B cell (primary cell): ENCODE data around the gene C14orf119. TPM values are rescaled to one million over a fixed set of nuclear protein-coding genes. Genes with fewer than 3 reads are reported as not detected.

Experiments
- ATAC-seq: fragments of 200-7000 bp; cut with Tn5 transposase; one replicate; pipeline ENCODE4 v1.10.0; 2021; ENCODE audit warnings: low read depth, mild to moderate bottlenecking, moderate number of reproducible peaks, moderate library complexity
- CTCF ChIA-PET: fragments of 350-600 bp; sonication (Branson Sonifier 250); formaldehyde crosslinking; loops from one replicate; lab custom pipeline; 2021; ENCODE audit warnings: antibody characterized with exemption, inconsistent platforms; lab: Charles Lee
- POLR2A ChIA-PET: fragments of 350-600 bp; sonication (Branson Sonifier 250); formaldehyde crosslinking; loops from one replicate; lab custom pipeline; 2021; ENCODE audit warnings: antibody characterized with exemption; lab: Charles Lee
- DNase-seq: peaks from one replicate; pipeline ENCODE4 v3.0.0; 2013
- H2AFZ ChIP-seq: 2 replicates; pipeline ENCODE4 v1.6.1; 2012; ENCODE audit warnings: mild to moderate bottlenecking, low read depth, low read length; ENCODE audit not compliant: insufficient read depth, poor library complexity, severe bottlenecking
- H3K27ac ChIP-seq, 2 donors: 1 replicate in 1 of 2; 2 replicates in 1 of 2; pipeline ENCODE4 v1.5.1; 2012 to 2013; ENCODE audit warnings: low read length in 2 of 2, mild to moderate bottlenecking in 2 of 2, moderate library complexity in 1 of 2
- H3K27me3 ChIP-seq, 4 experiments: fragments of 200-600 bp in 1 of 4; sonication (generic) in 1 of 4; replicated peaks in 1 of 4; 1 replicate in 2 of 4; 2 replicates in 2 of 4; pipeline versions ENCODE4 v1.6.1 to v1.7.0; 2013 to 2016; ENCODE audit warnings: low read length in 3 of 4, mild to moderate bottlenecking in 2 of 4, mixed read lengths in 1 of 4, moderate library complexity in 1 of 4; ENCODE audit not compliant: insufficient read depth in 4 of 4, control insufficient read depth in 3 of 4; ENCODE audit errors: control extremely low read depth in 1 of 4
- H3K36me3 ChIP-seq, 2 experiments: replicated peaks in 1 of 2; 1 replicate in 1 of 2; 2 replicates in 1 of 2; pipeline versions ENCODE4 v1.6.1 to v1.7.1; 2013; ENCODE audit warnings: low read length in 1 of 2; ENCODE audit not compliant: insufficient read depth in 2 of 2, control insufficient read depth in 1 of 2; ENCODE audit errors: control extremely low read depth in 1 of 2, extremely low read depth in 1 of 2
- H3K4me1 ChIP-seq, 2 donors: fragments of 200-600 bp in 1 of 2; sonication (generic) in 1 of 2; 1 replicate in 1 of 2; 2 replicates in 1 of 2; pipeline versions ENCODE4 v1.5.1 to v1.6.1; 2013 to 2017; ENCODE audit warnings: low read length in 2 of 2; ENCODE audit not compliant: control insufficient read depth in 2 of 2, insufficient read depth in 2 of 2
- H3K4me2 ChIP-seq: replicated peaks from 2 replicates; pipeline ENCODE3; 2012; ENCODE audit warnings: mild to moderate bottlenecking, low read depth, low read length; ENCODE audit not compliant: poor library complexity, severe bottlenecking
- H3K4me3 ChIP-seq, 5 experiments: fragments of 200-600 bp in 1 of 5; sonication (generic) in 1 of 5; 1 replicate in 3 of 5; 2 replicates in 2 of 5; pipeline versions ENCODE4 v1.5.1 to v1.7.0; 2011 to 2016; ENCODE audit warnings: low read length in 4 of 5, mild to moderate bottlenecking in 4 of 5, low read depth in 2 of 5, control low read depth in 1 of 5, moderate library complexity in 1 of 5; ENCODE audit not compliant: insufficient read depth in 1 of 5; ENCODE audit errors: control extremely low read depth in 1 of 5, extremely low read depth in 1 of 5
- H3K79me2 ChIP-seq: fragments of 200-600 bp; sonication (generic); one replicate; pipeline ENCODE4 v1.6.0; 2016; ENCODE audit warnings: low read length; ENCODE audit not compliant: control insufficient read depth, insufficient read depth
- H3K9ac ChIP-seq: fragments of 200-600 bp; sonication (generic); 2 replicates; pipeline ENCODE4 v1.6.1; 2017; ENCODE audit warnings: mild to moderate bottlenecking, low read length, moderate library complexity
- H3K9me3 ChIP-seq, 3 donors: one replicate each; pipeline versions ENCODE4 v1.6.1 to v1.7.1; 2013; ENCODE audit warnings: low read length in 2 of 3; ENCODE audit not compliant: control insufficient read depth in 2 of 3, insufficient read depth in 1 of 3; ENCODE audit errors: control extremely low read depth in 1 of 3
- H4K20me1 ChIP-seq: 2 replicates; pipeline ENCODE4 v1.6.0; 2012; ENCODE audit warnings: mild to moderate bottlenecking, low read length; ENCODE audit not compliant: insufficient read depth, control insufficient read depth, poor library complexity, severe bottlenecking
- H3K27ac Mint-ChIP-seq: one replicate; pipeline ENCODE4 v1.8.0; 2021; ENCODE audit warnings: mixed read lengths
- H3K27me3 Mint-ChIP-seq: one replicate; pipeline ENCODE4 v1.8.0; 2021; ENCODE audit warnings: mixed read lengths
- H3K4me1 Mint-ChIP-seq: one replicate; pipeline ENCODE4 v1.8.0; 2021; ENCODE audit warnings: mixed read lengths
- H3K4me3 Mint-ChIP-seq: one replicate; pipeline ENCODE4 v1.8.0; 2021; ENCODE audit warnings: mixed read lengths
- H3K9me3 Mint-ChIP-seq: one replicate; pipeline ENCODE4 v1.8.0; 2022; ENCODE audit warnings: mixed read lengths; ENCODE audit not compliant: insufficient read depth
- EZH2 ChIP-seq: IDR thresholded peaks from 2 replicates; pipeline ENCODE4 v1.6.1; 2012; ENCODE audit warnings: borderline replicate concordance, low read depth, mild to moderate bottlenecking, moderate library complexity, low read length; ENCODE audit not compliant: insufficient read depth, poor library complexity, severe bottlenecking
- WGBS: methylation state at CpG from one replicate; pipeline ENCODE4 v1.1.5; 2013; ENCODE audit warnings: missing lambda C conversion rate; ENCODE audit not compliant: insufficient coverage; 5-methylcytosine and 5-hydroxymethylcytosine counted together
- intact Hi-C: fragments of 100-400 bp; cut with micrococcal nuclease; formaldehyde crosslinking; loops from one replicate; pipeline ENCODE4 v1.10.0; 2022
- polyA plus RNA-seq: library from polyadenylated mRNA; depleted of rRNA; stranded (reverse); fragments of >200 nt; gene quantifications from 2 replicates; pipeline ENCODE4 v1.2.3, GENCODE V29; 2012
- total RNA-seq, 2 donors: library from RNA; stranded (reverse); fragments of 120-200 nt in 1 of 2; gene quantifications; 1 replicate in 1 of 2; 2 replicates in 1 of 2; pipeline versions ENCODE4 v1.2.3 to v1.2.4, GENCODE V29; 2013 to 2022
- TF ChIP-seq, protein P1 (sequence below): fragments of 200-600 bp; IDR thresholded peaks from one replicate; pipeline ENCODE4 v1.8.0; 2022; ENCODE audit warnings: antibody characterized with exemption, mild to moderate bottlenecking

Gene C14orf119
- total and polyA plus RNA-seq, 2 donors (not counting 1 experiment from before 2014, with no cell fraction given) = 12.2 to 30.6 TPM

DNA sequence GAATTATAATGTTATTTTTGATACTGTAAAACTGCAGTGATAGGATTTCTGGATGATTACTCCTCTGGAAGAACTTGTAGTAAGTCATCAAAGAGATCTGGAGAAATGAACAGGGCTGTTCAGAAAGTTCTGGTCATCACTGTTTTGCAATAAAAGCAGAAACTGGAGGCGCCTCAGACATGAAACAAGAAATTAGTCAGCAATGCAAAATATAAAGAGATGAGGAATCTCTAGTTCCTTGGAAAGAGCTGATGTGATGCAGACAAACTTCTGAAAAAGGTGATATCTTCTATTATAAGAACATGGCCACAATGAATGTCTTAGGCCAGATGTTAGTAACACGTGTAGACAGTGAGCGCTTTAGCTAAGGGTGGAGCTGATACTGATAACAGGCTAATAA is 9.8 kb upstream of the C14orf119 start:
- Histone ChIP-seq H3K9me3 (no peaks in the 10 kb centered on the region), H3K9ac (no peak overlapping the region), H3K36me3 (peaks cover 12 to 85% of the 10 kb centered on the region in 2 experiments), H3K4me1 (no peaks in the 10 kb centered on the region), H2AFZ (no peak overlapping the region), H3K4me2 (no peak overlapping the region), H3K79me2 (peaks cover 34% of the 10 kb centered on the region), H3K4me3 (no peak overlapping the region), H3K27ac (no peak overlapping the region), H3K27me3 (no peaks in the 10 kb centered on the region), H4K20me1 (peaks cover 54% of the 10 kb centered on the region)
- TF ChIP-seq EZH2 = no peak
- TF ChIP-seq, protein P1, sequence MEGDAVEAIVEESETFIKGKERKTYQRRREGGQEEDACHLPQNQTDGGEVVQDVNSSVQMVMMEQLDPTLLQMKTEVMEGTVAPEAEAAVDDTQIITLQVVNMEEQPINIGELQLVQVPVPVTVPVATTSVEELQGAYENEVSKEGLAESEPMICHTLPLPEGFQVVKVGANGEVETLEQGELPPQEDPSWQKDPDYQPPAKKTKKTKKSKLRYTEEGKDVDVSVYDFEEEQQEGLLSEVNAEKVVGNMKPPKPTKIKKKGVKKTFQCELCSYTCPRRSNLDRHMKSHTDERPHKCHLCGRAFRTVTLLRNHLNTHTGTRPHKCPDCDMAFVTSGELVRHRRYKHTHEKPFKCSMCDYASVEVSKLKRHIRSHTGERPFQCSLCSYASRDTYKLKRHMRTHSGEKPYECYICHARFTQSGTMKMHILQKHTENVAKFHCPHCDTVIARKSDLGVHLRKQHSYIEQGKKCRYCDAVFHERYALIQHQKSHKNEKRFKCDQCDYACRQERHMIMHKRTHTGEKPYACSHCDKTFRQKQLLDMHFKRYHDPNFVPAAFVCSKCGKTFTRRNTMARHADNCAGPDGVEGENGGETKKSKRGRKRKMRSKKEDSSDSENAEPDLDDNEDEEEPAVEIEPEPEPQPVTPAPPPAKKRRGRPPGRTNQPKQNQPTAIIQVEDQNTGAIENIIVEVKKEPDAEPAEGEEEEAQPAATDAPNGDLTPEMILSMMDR = no peak
- ChIA-PET CTCF (interaction anchor here (0.8 to 1.7 kb wide), 3 partner anchors 7 to 99 kb away, joined by 3 to 7 read pairs (median 3); no protein-coding TSS in a partner anchor), POLR2A (no interaction called here)
- H3K4me1 Mint-ChIP-seq = no peaks in the 10 kb centered on the region
- no peaks in the 10 kb centered on the region for H3K27me3 Mint-ChIP-seq
- no peak overlapping the region for H3K4me3 Mint-ChIP-seq
- WGBS = 100% methylated on average over 1 of the region's 3 CpGs
- ATAC-seq (no peak), DNase-seq (no peak)
- intact Hi-C loops = no loop called here
- no peak overlapping the region for H3K27ac Mint-ChIP-seq
- no peaks in the 10 kb centered on the region for H3K9me3 Mint-ChIP-seq

DNA sequence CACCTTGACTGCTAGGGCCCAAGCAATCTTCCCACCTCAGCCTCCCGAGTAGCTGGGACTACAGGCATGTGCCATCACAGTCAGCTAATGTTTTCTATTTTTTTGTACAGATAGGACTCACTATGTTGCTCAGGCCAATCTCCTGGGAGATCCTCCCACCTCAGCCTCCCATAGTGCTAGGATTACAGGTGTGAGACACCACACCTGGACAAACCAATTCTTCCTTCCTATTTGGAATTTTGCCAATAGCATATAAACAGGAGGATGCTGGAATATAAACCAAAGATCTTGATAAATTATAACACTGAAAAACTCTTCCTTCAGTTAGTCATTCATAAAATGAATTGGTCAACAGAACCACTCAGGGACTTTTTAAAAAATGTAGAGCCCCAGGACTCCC is 8.7 kb upstream of the C14orf119 start:
- no peak overlapping the region for H3K9ac ChIP-seq
- H3K36me3 ChIP-seq = peaks cover 10 to 84% of the 10 kb centered on the region in 2 experiments
- ChIA-PET POLR2A (no interaction called here), CTCF (interaction anchor here (0.8 to 1.7 kb wide), 4 partner anchors 8 to 100 kb away, joined by 3 to 7 read pairs (median 3); no protein-coding TSS in a partner anchor)
- DNase-seq = no peak
- no peak for ATAC-seq
- H3K9me3 ChIP-seq = no peaks in the 10 kb centered on the region
- peaks cover 56% of the 10 kb centered on the region for H4K20me1 ChIP-seq
- no peaks in the 10 kb centered on the region for H3K4me1 ChIP-seq
- TF ChIP-seq, protein P1 = no peak
- no peak for TF ChIP-seq EZH2
- Mint-ChIP-seq H3K27ac (no peak overlapping the region), H3K9me3 (no peaks in the 10 kb centered on the region), H3K27me3 (no peaks in the 10 kb centered on the region), H3K4me1 (no peaks in the 10 kb centered on the region), H3K4me3 (no peak overlapping the region)
- H2AFZ ChIP-seq = no peak overlapping the region
- no peak overlapping the region for H3K27ac ChIP-seq
- intact Hi-C loops = no loop called here
- H3K4me2 ChIP-seq = no peak overlapping the region
- no peaks in the 10 kb centered on the region for H3K27me3 ChIP-seq
- WGBS = no CpG with 5 or more reads among the region's 1 CpG
- no peak overlapping the region for H3K4me3 ChIP-seq
- peaks cover 45% of the 10 kb centered on the region for H3K79me2 ChIP-seq
